EL (cell line): ENCODE measurements around the gene CHSY3.

Source experiments
- DNase-seq: peaks from one replicate; pipeline ENCODE4 v3.0.0-alpha.2; 2016

The CHSY3 gene

DNA sequence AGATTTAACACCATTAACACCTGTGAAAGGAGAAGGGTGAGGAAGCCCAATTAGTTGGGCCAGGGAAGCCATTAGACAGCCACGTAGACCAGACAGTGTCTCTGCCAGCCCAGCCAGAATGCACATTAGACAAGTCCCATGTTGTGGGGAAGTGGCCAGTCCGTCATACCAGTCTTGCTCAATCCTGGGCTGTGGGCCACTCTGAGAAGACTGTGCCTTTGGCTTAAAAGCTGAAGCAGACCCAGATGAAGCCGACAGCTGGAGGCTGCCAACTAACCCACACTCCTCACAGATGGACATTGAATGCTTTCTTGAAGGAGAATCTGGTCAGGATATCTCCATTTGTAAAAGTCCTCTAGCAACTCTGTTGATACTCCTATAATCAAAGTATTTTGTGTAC is 128.5 kb downstream of the CHSY3 start:
- DNase-seq, result no peak

DNA sequence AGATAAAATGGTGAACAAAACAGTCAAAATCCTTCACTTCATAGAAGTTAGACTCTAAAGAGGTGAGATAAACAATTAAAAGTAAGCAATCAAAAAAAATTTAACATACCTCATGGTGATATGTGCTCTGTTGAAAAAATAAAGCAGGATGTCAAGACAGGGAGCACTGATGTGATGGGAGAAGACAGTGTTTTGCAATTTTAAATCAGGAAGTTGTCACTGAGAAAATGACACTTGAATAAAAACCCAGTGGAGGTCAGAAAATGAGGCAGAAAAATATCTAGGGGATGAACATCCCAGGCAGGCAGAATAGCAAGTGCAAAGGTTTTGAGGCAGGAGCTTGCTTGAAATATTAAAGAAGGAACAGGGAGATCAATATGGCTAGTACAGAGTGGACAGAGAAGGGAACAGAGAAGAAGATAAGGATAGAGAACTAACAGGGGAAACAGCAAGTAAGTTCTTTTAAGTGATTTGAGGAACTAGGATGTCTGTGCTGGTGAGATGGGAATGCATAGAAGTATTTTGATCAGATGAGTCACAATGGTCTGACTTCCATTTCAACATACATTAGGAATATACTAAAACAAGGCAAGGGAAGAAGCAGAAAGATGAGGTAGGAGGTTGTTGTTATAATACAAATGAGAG is 130.4 kb downstream of the CHSY3 start:
- no peak for DNase-seq

DNA sequence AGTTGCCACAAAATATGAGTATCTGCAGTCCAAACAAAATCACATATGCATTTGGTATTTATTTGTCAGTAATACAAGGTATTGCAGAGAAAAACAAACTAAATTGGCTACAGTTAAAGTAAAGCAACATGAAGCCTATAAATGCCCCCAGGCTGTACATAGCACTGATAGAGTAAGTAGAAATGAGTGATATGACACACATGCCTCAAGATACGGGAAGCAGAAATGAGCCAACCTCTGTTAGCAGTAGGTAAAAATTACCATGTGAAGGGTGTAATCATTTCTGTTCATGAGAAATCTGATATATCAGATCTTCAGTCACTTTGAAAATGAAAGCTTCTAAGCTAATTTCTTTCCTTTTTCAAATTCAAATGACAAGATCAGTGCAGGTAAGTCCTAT is 131.1 kb downstream of the CHSY3 start:
- no peak for DNase-seq

DNA sequence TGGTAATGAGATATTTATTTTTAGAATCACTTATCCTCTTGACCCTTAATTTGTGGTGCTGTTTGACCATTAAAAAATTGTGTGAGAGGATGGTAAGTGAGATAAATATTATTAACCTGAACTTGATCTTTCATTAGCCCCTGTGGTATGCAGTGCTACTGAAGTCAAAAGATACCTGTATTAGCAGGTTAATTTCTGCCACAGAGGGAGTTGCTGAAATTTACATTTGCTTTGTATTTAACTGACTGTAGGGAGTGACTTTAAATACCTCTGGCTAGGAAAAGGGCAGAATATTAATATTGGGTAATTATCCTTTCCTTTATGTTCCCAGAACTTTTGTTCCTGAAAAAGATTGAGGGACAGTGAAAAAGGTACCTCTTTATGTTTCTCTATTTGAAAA is 133.6 kb downstream of the CHSY3 start:
- DNase-seq, result no peak

DNA sequence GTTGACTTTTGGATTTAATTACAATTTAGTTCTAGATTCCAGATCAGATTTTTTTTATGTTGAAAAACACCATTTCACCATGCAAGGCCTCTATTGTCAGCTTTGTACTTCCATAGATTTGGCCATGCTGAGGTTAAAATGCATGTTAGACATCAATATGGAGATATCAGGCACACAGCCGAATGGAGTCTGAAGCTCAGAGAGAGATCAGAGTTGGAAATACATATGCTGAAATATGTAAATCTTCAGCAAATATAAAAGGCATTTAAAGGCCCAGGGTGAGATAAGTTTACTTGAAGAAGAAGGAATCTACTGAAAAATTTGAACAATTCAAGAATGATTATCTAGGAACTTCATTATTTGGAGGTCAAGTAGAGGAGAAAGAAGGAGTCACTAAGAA is 139.6 kb downstream of the CHSY3 start:
- DNase-seq, result no peak

DNA sequence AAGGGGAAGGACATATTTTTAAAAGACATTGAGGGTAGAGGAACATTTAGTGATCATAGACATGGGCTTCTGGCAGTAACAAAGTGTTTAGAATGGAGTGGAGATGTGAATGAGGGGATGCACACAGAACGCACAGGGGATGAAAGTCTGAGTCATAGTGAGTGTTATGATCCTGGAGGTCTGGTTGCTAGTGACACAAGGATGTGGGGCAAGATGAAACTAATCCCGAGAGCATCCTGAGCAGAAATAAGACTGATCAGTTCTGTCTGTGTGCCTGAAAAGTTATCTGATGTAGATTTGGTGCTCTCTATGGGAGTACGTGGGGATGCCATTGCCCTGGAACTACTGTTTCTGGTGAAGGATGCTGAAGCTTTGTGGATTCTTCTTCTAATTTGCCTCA is 141.1 kb downstream of the CHSY3 start:
- no peak for DNase-seq

DNA sequence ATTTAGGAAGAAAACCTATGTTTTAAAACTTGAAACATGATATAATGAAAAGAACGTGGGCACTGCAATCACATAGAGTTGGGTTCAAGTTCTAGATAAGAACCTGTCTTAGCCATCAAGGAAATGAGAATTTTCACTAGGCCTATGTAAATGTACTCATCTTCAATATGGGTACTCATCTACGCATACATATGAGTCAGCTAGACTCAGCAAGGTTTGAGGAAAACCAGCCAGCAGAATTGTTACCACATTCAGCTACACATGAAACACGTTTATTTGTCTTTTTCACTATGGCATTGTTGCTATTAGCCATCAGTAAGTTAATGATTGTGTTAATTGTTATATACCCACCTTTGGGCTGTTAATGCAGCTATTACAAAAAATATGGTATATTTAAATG is 146.3 kb downstream of the CHSY3 start:
- DNase-seq, result no peak

DNA sequence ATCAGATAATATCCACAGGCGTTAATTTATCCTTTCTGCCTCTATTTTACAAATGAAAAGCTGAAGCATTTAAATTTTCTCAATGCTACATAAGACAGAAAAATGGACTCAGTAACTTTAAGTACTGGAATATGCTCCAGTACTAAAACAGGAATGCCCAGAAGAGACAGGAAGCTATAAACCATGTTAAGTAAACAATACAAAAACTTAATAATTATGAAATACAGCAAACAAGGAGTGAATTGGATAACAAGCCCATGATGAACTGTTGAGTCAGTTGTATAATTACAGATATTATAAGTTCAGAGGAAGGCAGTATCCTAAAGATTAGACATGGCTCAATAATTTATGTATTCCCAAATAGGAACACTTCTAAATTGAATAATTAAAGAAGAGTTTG is 148.5 kb downstream of the CHSY3 start:
- DNase-seq, result no peak

DNA sequence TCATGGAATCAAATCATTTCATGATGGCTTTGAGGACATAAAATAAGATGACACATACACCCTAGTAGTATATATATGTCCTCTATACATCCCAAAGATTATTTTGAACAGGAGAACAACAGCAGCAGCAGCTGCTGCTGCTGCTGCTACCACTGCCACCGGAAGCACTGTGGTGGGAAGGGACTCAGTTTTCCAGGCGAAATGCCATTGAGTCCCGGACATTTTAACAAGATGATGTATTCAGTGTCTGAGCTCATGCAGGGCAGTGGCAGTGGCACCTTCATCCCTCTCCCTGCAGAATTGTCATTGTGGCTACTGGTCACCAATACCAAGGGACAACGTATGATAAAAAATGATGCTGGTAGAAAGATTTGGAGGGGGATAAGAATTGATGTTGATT is 151.3 kb downstream of the CHSY3 start:
- no peak for DNase-seq

DNA sequence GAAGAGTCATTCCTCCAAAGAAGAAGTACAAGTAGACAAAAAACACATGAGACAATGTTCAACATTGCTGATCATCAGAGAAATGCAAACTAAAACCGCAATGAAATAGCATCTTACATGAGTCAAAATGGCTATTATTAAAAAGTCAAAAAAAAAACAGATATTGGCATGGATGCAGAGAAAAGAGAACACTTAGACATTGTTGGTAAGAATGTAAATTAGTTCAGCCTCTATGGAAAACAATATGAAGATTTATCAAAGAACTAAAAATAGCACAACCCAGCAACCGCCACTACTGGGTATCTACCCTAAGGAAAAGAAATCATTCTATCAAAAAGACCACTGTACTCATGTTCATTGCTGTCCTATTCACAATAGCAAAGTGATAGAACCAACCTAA is 157.5 kb downstream of the CHSY3 start:
- no peak for DNase-seq

DNA sequence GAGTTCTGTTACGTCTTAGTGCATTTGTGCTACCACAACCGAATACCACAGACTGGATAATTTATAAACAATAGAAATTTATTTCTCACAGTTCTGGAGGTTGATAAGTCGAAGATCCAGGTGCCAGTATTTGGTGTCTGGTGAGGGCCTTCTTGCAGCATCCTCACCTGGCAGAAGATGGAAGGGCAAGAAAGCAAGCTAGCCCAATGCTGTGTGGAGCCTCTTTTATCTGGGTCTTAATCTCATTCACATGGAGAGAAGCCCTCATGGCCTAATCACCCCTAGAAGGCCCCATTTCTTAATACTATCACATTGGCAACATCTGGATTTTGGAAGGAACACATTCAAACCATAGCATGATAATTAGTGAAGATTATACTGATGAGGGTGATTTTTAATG is 159.3 kb downstream of the CHSY3 start:
- no peak for DNase-seq

DNA sequence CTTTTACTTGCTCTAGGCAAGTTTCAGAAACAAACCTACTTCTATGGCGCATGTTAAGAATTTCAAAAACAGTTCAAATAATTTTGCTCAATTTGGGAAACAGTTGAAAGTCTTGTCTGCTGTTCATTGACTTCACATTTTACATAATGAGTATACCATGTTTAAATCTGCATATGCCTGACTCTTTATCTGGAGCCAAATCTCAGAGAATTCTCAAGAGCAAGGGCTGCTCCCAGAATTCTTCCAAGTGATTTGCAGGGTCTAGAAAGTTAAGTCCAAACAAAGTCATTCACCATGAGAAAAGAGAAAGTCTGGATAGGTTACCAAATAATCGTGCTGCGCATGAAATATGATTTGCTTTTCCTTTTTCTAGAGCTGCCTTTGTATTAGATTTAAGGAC is 160.2 kb downstream of the CHSY3 start:
- no peak for DNase-seq

DNA sequence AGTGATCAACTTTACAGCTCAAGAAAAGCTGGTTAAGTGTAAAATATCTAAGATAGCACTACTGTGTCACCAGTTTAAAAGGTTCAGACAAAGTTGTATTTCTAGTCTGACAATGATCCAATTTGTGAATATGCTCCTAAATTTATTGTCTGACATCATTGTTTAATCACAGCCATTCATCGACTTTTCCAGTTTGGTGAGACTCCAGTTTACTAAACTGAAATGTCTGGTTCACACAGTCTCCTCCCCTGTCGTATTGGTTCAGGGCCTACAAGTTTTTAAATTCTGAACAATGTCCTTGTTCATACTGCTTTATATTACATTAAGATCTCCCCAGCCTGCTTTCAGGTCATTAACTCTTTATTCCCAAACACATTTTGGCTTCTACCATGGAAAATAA is 161.4 kb downstream of the CHSY3 start:
- DNase-seq, result no peak

DNA sequence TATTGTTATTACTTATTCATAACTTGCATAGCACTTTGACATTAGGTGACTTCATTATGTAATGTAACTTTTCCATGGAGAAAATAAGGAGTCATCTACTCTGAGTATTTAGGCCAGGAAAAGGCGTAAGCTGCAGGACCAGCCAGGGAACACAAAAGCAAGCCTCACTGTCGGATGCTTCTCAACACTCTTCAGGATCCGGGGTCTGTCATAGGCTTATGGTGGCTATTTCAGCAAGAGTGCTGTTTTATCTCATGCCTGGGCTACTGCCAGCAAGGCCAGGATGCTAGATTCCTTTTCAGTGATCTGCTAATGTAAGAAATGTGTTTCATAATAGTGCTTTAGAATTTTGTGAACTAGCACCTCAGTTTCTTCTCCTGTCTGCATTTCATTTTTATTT is 162.4 kb downstream of the CHSY3 start:
- no peak for DNase-seq

DNA sequence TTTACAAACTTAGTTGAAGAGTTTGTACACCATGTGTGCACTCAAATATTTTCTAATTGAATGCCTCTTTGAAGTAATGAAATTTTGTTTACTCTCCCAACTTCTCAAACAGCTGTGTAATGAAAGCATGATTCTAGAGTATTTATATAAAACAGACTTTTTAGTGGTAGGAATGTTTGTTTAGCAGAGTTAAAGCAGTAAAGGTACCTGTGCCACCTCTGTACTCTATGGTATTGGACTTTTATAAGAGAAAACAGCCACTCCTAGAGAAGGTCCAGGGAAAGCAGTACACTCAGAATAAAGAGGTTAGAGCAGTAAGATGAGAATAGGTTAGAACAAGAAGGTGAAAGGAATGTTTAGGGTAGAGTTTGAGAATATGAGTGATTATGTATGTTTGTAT is 163.1 kb downstream of the CHSY3 start:
- DNase-seq, result no peak

DNA sequence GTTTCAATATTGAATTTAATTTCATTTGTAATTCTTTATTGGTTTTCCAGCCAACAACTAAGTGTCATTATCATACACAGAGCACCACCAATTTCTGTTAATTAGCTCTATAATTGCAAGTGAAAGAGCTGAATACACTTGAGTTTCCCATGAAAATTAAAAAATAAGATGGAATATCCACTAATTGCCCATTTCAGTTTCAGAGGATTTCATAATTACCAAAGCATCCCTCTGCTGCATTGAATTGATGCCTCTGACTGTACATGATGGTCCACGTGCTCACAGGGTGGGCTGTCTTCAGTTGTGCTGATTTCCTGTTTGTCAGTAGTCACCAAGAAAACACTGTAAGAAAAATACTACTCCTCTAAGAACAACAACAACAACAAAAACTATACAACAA is 163.8 kb downstream of the CHSY3 start:
- no peak for DNase-seq

DNA sequence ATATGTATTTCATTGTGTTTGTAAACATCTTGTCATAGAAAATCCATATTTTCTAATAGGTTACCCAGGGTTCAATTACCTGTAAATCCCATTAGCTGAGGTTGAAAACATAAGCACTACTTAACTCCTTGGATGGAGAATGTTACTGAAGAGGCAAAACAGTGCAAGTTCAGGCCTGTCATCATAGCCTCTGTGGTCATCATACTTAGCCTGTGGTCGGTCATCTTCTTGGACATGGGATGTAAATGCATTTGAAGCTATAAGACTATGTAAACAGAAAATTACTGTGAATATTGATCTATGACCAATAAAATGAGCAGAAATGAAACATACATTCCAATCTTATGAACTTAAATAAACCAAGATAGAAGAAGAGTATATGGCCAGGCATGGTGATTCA is 164.7 kb downstream of the CHSY3 start:
- DNase-seq, result no peak

DNA sequence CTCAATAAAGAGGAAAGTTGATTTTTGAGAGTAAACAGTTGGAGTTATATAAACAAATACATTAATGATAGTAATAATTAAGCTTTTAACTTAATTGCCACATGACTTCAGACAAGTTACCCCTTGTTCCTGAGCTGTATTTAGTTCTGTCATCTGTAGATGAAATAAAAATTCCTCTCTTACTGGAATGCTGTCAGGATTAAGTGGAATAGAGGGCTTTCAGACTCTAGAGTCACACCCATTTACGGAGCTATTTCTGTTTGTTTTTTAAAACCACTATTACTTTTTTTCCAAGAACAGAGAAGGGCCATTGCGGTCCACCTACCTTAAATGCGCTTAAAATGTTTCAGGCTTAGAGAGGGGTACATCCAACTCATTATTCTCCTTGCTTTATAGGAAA is 170.6 kb downstream of the CHSY3 start:
- DNase-seq, result no peak

DNA sequence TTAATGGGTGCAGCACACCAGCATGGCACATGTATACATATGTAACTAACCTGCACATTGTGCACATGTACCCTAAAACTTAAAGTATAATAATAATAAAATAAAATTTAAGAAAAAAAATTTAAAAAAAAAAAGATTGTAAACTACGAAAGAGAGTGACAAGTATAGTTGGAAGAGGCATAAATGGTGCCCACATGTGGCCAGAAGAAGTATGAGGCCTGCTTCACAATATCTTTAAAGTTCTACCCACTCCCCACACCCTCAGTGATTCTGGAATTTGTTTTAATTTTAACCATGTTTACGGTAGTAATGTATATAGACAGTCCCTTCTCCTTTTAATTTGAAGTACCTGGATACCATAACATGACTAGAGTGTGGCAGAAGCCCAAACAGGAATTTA is 172.7 kb downstream of the CHSY3 start:
- no peak for DNase-seq

DNA sequence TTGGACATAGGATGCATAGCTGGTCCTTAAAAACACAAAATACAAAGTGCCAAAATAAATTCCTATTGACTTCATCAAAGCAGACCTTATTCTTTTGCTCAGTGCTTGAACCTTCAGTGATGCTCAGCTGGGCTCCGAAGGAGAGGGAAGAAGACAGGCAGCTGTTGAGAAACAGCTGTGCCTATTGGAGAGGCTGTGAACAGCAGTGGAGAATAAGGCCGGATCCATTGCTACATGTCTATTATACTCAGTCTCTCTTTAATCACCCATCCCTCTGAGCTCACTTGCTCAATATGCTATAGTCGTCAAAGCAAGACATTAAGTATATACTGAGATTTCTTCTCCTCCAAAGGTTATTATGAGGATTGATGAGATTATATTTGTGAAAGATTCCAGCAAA is 174.4 kb downstream of the CHSY3 start:
- no peak for DNase-seq

DNA sequence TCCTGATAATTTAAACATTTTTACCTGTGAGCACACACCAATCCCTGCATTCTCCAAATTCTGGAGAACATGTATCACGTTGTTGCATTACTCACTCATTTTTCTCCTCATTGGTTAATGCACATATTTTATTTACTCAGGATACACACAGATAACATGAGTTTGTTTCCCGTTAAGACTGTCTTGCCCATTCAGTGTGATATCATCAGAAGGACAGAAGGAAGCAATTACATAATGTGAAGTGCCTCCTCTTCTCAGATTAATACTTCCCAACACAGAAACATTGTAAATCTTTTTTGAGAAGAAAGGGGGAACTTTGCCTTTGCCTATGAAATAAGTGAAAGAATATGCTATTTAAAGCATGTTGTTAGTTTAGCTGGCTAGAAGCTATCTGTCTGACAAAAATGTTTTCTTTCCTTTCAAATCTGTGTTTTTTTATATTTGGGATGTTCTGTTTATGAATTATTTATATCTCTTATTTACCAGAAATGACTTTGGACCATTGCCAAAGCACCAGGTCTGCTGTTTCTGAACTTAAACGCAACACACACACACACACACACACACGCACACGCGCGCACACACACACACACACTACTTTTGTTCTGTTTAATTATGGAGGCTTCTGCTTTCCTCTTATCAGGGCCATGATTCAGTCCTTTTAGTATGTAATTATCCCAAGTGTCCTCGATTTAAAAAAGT is 186.5 kb downstream of the CHSY3 start:
- no peak for DNase-seq

DNA sequence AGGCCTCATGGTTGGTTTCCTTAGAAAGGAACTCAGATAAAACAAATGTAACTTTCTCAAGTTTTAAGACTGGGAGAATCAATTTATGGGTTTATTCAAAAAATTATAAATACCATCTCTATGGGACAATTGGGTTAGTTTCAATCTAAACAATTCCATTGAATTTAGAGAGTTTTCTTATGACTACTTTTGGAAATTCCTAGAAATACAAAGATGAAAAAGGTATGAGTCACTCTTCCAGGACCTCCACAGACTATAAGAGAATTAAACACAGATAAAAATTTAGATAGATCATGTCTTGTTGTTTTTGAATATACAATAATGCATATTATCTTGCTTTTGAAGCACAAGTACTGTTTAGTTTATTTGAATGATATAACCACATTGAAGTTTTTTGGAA is 188.7 kb downstream of the CHSY3 start:
- DNase-seq, result no peak

DNA sequence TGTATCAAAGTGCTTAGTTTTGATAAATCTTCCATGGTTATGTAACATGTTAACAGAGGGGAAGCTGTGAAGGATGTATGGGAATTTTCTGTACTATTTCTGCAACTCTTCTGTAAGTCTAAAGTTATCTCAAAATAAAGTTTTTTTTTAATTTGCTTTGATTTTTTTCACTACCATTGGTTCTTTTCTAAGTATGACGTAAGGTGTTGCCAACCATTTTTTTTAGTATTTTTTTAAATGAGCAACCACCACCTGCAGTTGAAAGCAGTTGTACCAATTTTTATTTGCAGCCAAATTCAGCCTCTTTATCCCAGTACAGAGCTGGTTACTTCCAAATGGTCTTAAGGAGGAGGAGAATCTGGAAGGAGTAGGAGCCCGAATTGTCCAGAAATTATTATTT is 192.2 kb downstream of the CHSY3 start:
- no peak for DNase-seq

DNA sequence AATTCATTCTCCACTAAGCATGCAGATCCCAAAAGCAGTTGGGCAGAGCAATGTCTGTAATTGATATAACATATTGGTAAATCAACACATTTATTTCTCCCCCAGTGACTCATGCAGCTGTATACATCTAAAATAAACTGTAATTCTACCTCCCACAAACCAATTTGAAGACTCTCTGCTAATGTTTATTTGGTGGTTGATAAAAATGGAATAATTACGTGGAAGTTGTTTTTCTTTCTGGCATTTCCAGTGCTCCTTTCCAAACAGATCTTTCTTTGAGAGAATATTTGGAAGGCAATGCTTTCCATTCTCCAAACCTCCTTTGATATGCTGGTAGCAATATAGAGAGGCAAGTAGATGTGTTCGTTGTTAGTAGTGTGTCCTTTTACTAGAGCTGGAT is 194.7 kb downstream of the CHSY3 start:
- DNase-seq, result no peak

DNA sequence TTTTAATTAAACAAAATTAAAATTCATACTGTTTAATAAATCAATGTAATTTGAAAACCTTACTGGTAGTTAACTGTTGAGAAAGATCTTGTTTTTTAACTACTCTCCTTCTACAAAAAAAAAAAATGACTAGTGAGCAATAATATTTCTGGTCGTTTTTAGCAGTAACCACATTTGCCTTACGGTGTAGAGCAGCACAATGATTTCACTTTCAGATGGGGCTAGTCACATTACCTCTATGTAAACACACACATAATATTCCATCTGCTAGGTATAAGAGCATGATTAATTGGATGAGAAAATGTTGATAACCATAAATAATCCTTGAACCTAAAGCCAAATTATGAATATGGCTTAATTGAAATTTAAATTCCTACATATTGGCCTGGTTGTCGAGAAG is 198.1 kb downstream of the CHSY3 start:
- no peak for DNase-seq
